Keratinocyte (primary cell): ENCODE measurements around the gene MKLN1. TPM values are rescaled to one million over a fixed set of nuclear protein-coding genes. Genes with fewer than 3 reads are reported as not detected.

ENCODE experiments used
- DNase-seq: peaks from one replicate; pipeline ENCODE4 v3.0.0-alpha.2; 2011; ENCODE audit warnings: low read depth, missing footprints, low spot score
- FAIRE-seq: peaks from 2 replicates; lab custom pipeline; 2011; peaks lifted over from hg19 to GRCh38; lab: Jason Lieb, UNC
- H2AFZ ChIP-seq: 2 replicates; pipeline ENCODE4 v1.6.0; 2012; ENCODE audit warnings: low read length, control low read depth, inconsistent platforms; ENCODE audit not compliant: control insufficient read depth
- H3K27ac ChIP-seq: 2 replicates; pipeline ENCODE4 v1.5.1; 2011; ENCODE audit warnings: low read length; ENCODE audit not compliant: control insufficient read depth, insufficient read depth
- H3K27me3 ChIP-seq: 3 replicates; pipeline ENCODE4 v1.6.0; 2011; ENCODE audit warnings: low read length; ENCODE audit not compliant: control insufficient read depth, insufficient read depth; ENCODE audit errors: extremely low read depth
- H3K36me3 ChIP-seq, 2 experiments: 2 replicates in 1 of 2; 3 replicates in 1 of 2; pipeline ENCODE4 v1.5.1; 2011; ENCODE audit warnings: low read length in 2 of 2, mild to moderate bottlenecking in 1 of 2; ENCODE audit not compliant: control insufficient read depth in 2 of 2, insufficient read depth in 2 of 2; ENCODE audit errors: extremely low read depth in 1 of 2
- H3K4me1 ChIP-seq: 3 replicates; pipeline ENCODE4 v1.5.1; 2011; ENCODE audit warnings: low read length; ENCODE audit not compliant: control insufficient read depth, insufficient read depth; ENCODE audit errors: extremely low read depth
- H3K4me2 ChIP-seq: 3 replicates; pipeline ENCODE4 v1.6.0; 2011; ENCODE audit warnings: low read depth, low read length; ENCODE audit not compliant: control insufficient read depth, insufficient read depth; ENCODE audit errors: extremely low read depth
- H3K4me3 ChIP-seq, 3 experiments: fragments of 200-600 bp in 1 of 3; sonication (generic) in 1 of 3; 2 replicates in 2 of 3; 3 replicates in 1 of 3; pipeline ENCODE4 v1.5.1; 2011 to 2016; ENCODE audit warnings: low read length in 3 of 3, mild to moderate bottlenecking in 3 of 3, control low read depth in 2 of 3, inconsistent platforms in 1 of 3, low read depth in 1 of 3, mixed read lengths in 1 of 3, mixed run types in 1 of 3, moderate library complexity in 1 of 3; ENCODE audit not compliant: control insufficient read depth in 2 of 3, insufficient read depth in 2 of 3; ENCODE audit errors: extremely low read depth in 1 of 3
- H3K79me2 ChIP-seq: 2 replicates; pipeline ENCODE4 v1.6.0; 2012; ENCODE audit warnings: low read length; ENCODE audit not compliant: control insufficient read depth, insufficient read depth
- H3K9ac ChIP-seq: 3 replicates; pipeline ENCODE4 v1.6.0; 2011; ENCODE audit warnings: low read length; ENCODE audit not compliant: control insufficient read depth, insufficient read depth; ENCODE audit errors: extremely low read depth
- H3K9me1 ChIP-seq: 3 replicates; pipeline ENCODE4 v1.6.0; 2011; ENCODE audit warnings: low read length; ENCODE audit not compliant: control insufficient read depth, insufficient read depth; ENCODE audit errors: extremely low read depth
- H3K9me3 ChIP-seq: 2 replicates; pipeline ENCODE4 v1.5.1; 2012; ENCODE audit warnings: low read depth, low read length; ENCODE audit not compliant: control insufficient read depth
- H4K20me1 ChIP-seq: 3 replicates; pipeline ENCODE4 v1.6.0; 2011; ENCODE audit warnings: low read length; ENCODE audit not compliant: control insufficient read depth, insufficient read depth; ENCODE audit errors: extremely low read depth
- CTCF ChIP-seq, 3 experiments: IDR thresholded peaks in 1 of 3; conservative IDR thresholded peaks in 1 of 3; optimal IDR thresholded peaks in 1 of 3; 2 replicates in 2 of 3; 3 replicates in 1 of 3; pipeline versions ENCODE3 to v1.5.1; 2011; ENCODE audit warnings: low read length in 3 of 3, mild to moderate bottlenecking in 3 of 3, moderate library complexity in 2 of 3, control low read depth in 1 of 3, inconsistent platforms in 1 of 3; ENCODE audit not compliant: insufficient read depth in 2 of 3; ENCODE audit errors: extremely low read depth in 1 of 3
- EZH2 ChIP-seq: IDR thresholded peaks from one replicate; pipeline ENCODE4 v1.6.1; 2012; ENCODE audit warnings: inconsistent platforms, mild to moderate bottlenecking, low read length, moderate library complexity
- dilution Hi-C: fragments of 300-500 bp; cut with MboI; formaldehyde crosslinking; loops from one replicate; pipeline ENCODE4 v1.7.0; 2020; ENCODE audit warnings: low sequenced_read_pairs; ENCODE audit not compliant: extremely low pct_ligation_motif_present
- polyA plus RNA-seq, 5 experiments: library from polyadenylated mRNA; depleted of rRNA in 3 of 5; stranded (reverse) in 3 of 5; stranded (forward) in 1 of 5; unstranded in 1 of 5; fragments of >200 nt; gene quantifications; 1 replicate in 1 of 5; 2 replicates in 3 of 5; 3 replicates in 1 of 5; pipeline versions ENCODE4 v1.2.1 to v1.2.3, GENCODE V29; 2011 to 2012; ENCODE audit warnings: missing spikeins in 2 of 5, low read depth in 1 of 5, low replicate concordance in 1 of 5

MKLN1 gene
- polyA plus RNA-seq, 1 donor (not counting 4 experiments of a cell fraction or from before 2014, with no cell fraction given) = 43.8 TPM

- dilution Hi-C loops = no loop called here
- Histone ChIP-seq H2AFZ (no peak overlapping the region), H3K27me3 (no peaks in the 10 kb centered on the region), H3K4me1 (no peaks in the 10 kb centered on the region), H3K9me1 (no peaks in the 10 kb centered on the region), H3K4me2 (no peak overlapping the region), H3K9me3 (no peaks in the 10 kb centered on the region), H3K27ac (no peak overlapping the region), H4K20me1 (no peaks in the 10 kb centered on the region), H3K36me3 (no peaks in the 10 kb centered on the region), H3K4me3 (no peak overlapping the region), H3K9ac (no peak overlapping the region), H3K79me2 (no peaks in the 10 kb centered on the region)
- TF ChIP-seq CTCF (optimal IDR thresholded peaks at IDR 0.05 in 1 of 3, IDR thresholded peaks at IDR 0.05 in 1 of 3, conservative IDR thresholded peaks at IDR 0.05 in 1 of 3; ENCODE audit: extremely low read depth in 1 of 3, insufficient read depth in 2 of 3, low read length in 3 of 3) (no peak), EZH2 (no peak)
- no peak for DNase-seq
- FAIRE-seq = no peak
These were observed 7.1 kb upstream of the MKLN1 start for GRCh38 chr7:131320603-131321002.

GRCh38 chr7:131321656-131322055, 6.0 kb upstream of the MKLN1 start:
- no peak for FAIRE-seq
- Histone ChIP-seq H4K20me1 (no peaks in the 10 kb centered on the region), H3K4me2 (no peak overlapping the region), H3K27ac (no peak overlapping the region), H3K9me3 (no peaks in the 10 kb centered on the region), H3K36me3 (no peaks in the 10 kb centered on the region), H3K4me3 (no peak overlapping the region), H3K79me2 (no peaks in the 10 kb centered on the region), H3K9me1 (no peaks in the 10 kb centered on the region), H3K27me3 (no peaks in the 10 kb centered on the region), H3K4me1 (peaks cover 1% of the 10 kb centered on the region), H2AFZ (no peak overlapping the region), H3K9ac (no peak overlapping the region)
- dilution Hi-C loops = no loop called here
- no peak for TF ChIP-seq EZH2
- no peak for TF ChIP-seq CTCF (optimal IDR thresholded peaks at IDR 0.05 in 1 of 3, IDR thresholded peaks at IDR 0.05 in 1 of 3, conservative IDR thresholded peaks at IDR 0.05 in 1 of 3; ENCODE audit: extremely low read depth in 1 of 3, insufficient read depth in 2 of 3, low read length in 3 of 3)
- DNase-seq = no peak
